HL-60 (cell line): ENCODE data around the gene PTDSS2.

Source experiments
- DNase-seq, 2 experiments: peaks; one replicate each; pipeline ENCODE4 v3.0.0-alpha.2; 2010 to 2020; ENCODE audit warnings: low read depth in 1 of 2, low spot score in 1 of 2
- H3K27ac ChIP-seq: fragments of 250-450 bp; sonication (Bioruptor Pico); replicated peaks from 2 replicates; pipeline ENCODE4 v1.5.1; 2020; ENCODE audit warnings: mild to moderate bottlenecking, moderate library complexity
- H3K27me3 ChIP-seq: fragments of 250-450 bp; sonication (Bioruptor Pico); 2 replicates; pipeline ENCODE4 v1.5.1; 2021; ENCODE audit warnings: mild to moderate bottlenecking, moderate library complexity; ENCODE audit not compliant: insufficient read depth, poor library complexity, severe bottlenecking
- H3K4me3 ChIP-seq: replicated peaks from 2 replicates; pipeline ENCODE4 v1.5.1; 2011; ENCODE audit warnings: mild to moderate bottlenecking, control low read depth, low read length; ENCODE audit not compliant: insufficient read depth
- GABPA ChIP-seq: IDR thresholded peaks from 2 replicates; pipeline ENCODE4 v1.6.1; 2012; ENCODE audit warnings: low read depth
- POLR2AphosphoS5 ChIP-seq: IDR thresholded peaks from 2 replicates; pipeline ENCODE4 v1.6.1; 2012; ENCODE audit warnings: low read depth
- SPI1 ChIP-seq: IDR thresholded peaks from 2 replicates; pipeline ENCODE4 v1.6.1; 2012; ENCODE audit warnings: low read depth, mild to moderate bottlenecking, borderline replicate concordance
- TF ChIP-seq, protein P1 (sequence below): IDR thresholded peaks from one replicate; pipeline ENCODE4 v1.5.1; 2011; ENCODE audit warnings: low read length, control low read depth, inconsistent platforms; ENCODE audit not compliant: insufficient read depth
- TF ChIP-seq, protein P2 (sequence below): IDR thresholded peaks from 2 replicates; pipeline ENCODE4 v1.6.1; 2012; ENCODE audit warnings: low read depth; ENCODE audit not compliant: insufficient replicate concordance

Gene PTDSS2

DNA sequence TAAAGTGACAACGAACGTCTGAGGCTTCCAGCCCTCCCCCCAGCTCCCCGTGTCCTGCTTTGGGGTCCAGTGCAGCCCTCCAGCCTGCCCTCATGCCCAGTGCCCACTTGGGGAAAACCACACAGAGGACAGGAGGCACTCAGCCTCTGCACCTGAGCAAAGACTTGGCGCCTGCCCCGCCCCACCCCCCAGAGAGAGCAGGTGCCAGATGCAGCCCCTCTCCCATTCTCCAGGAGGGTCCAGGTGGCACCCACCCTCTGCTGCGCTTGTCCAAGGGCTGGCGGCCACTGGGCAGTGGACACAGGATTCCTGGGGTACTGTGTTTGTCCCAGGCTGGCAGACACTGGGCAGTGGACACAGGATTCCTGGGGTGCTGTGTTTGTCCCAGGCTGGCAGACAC, 41.3 kb downstream of the PTDSS2 start:
- TF ChIP-seq, protein P1, sequence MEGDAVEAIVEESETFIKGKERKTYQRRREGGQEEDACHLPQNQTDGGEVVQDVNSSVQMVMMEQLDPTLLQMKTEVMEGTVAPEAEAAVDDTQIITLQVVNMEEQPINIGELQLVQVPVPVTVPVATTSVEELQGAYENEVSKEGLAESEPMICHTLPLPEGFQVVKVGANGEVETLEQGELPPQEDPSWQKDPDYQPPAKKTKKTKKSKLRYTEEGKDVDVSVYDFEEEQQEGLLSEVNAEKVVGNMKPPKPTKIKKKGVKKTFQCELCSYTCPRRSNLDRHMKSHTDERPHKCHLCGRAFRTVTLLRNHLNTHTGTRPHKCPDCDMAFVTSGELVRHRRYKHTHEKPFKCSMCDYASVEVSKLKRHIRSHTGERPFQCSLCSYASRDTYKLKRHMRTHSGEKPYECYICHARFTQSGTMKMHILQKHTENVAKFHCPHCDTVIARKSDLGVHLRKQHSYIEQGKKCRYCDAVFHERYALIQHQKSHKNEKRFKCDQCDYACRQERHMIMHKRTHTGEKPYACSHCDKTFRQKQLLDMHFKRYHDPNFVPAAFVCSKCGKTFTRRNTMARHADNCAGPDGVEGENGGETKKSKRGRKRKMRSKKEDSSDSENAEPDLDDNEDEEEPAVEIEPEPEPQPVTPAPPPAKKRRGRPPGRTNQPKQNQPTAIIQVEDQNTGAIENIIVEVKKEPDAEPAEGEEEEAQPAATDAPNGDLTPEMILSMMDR: no peak
- TF ChIP-seq, protein P2, sequence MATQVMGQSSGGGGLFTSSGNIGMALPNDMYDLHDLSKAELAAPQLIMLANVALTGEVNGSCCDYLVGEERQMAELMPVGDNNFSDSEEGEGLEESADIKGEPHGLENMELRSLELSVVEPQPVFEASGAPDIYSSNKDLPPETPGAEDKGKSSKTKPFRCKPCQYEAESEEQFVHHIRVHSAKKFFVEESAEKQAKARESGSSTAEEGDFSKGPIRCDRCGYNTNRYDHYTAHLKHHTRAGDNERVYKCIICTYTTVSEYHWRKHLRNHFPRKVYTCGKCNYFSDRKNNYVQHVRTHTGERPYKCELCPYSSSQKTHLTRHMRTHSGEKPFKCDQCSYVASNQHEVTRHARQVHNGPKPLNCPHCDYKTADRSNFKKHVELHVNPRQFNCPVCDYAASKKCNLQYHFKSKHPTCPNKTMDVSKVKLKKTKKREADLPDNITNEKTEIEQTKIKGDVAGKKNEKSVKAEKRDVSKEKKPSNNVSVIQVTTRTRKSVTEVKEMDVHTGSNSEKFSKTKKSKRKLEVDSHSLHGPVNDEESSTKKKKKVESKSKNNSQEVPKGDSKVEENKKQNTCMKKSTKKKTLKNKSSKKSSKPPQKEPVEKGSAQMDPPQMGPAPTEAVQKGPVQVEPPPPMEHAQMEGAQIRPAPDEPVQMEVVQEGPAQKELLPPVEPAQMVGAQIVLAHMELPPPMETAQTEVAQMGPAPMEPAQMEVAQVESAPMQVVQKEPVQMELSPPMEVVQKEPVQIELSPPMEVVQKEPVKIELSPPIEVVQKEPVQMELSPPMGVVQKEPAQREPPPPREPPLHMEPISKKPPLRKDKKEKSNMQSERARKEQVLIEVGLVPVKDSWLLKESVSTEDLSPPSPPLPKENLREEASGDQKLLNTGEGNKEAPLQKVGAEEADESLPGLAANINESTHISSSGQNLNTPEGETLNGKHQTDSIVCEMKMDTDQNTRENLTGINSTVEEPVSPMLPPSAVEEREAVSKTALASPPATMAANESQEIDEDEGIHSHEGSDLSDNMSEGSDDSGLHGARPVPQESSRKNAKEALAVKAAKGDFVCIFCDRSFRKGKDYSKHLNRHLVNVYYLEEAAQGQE: no peak
- no peak for TF ChIP-seq POLR2AphosphoS5
- no peak for TF ChIP-seq GABPA
- TF ChIP-seq SPI1: no peak
- DNase-seq: no peak
- Histone ChIP-seq H3K4me3 (no peak overlapping the region), H3K27ac (no peak overlapping the region), H3K27me3 (no peaks in the 10 kb centered on the region)

DNA sequence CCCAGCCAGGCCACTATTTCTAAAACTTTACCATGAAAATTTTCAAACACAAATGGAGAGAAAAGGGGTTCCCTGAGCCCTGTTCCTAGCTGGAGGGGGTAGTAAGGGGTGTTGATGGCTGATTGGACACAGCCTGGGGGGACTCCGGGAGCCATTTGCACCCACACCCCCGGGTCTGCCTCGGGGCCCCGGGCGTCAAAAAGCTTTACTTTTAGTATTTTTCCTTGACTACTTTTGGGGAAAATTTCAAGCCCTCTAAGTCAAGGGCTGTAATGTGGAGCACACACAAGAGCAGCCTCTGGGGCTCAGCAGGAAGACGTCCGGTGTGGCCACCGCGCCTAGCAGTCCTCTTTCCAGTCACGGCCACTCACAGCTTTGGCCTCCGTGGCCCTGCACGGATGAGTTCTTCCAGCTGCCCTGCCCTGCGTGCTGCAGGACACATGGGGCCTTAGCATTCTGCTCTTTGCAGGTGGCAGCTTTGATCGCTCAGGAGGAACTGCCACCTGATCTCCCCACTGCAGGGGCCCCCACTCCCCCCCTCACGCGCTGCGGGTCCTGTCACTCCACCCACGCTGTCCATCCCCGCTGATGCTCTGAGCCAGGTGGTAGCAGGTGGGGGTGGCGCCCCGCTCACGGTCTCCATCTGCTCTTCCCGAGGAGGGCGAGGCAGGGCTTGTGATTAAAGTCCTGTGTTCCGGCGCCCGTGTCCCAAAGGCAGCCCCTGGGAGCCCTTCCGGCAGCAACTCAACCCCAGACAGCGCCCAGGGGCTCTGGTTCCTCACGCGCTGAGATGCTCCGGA, 42.5 kb downstream of the PTDSS2 start:
- no peak for DNase-seq
- Histone ChIP-seq H3K27ac (no peak overlapping the region), H3K27me3 (no peaks in the 10 kb centered on the region), H3K4me3 (no peak overlapping the region)
- TF ChIP-seq POLR2AphosphoS5 (peak; percentile 51), GABPA (no peak)
- TF ChIP-seq, protein P2: no peak
- TF ChIP-seq, protein P1: no peak

DNA sequence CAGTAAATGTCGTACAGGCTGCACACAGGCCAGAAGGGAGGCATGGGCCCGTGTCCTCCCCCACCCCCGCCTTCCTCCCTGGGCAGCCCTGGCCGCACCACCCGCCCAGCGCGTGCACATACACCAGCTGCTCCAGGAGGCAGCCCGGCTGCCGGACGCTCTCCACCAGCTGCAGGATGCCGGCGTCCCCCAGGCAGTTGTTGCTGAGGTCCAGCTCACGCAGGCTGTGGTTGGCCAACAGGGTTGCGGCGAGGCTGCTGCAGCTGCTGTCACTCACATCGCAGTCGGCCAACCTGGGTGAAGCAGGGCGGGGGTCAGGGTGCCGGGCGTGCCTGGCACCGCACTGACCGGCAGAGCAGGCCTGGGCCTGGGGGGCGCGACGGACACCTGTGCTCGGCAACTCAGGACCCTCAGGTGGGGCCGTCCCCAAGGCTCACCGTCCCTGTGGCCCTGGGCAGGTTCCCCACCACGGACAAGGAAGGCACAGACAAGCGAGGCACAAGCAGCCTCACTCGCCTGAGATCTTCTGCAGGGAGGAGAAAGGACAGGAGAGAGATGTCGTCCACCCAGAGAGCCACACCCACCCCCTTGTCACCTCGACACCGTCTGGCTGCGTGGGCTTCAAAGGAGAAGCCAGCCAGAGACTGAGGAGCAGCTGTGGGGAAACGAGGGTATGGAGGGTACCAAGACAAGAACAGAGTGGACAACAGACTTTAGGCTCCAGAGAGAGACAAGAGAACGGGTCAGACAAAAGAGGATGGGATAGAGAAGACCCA, 44.9 kb downstream of the PTDSS2 start:
- no peak overlapping the region for H3K27ac ChIP-seq

More for the DNA sequence above, 44.9 kb downstream of the PTDSS2 start:
- Histone ChIP-seq H3K27me3 (no peaks in the 10 kb centered on the region), H3K4me3 (no peak overlapping the region)
- no peak for DNase-seq
- TF ChIP-seq POLR2AphosphoS5: no peak; the same call in none of the 2 replicates
- TF ChIP-seq SPI1: no peak
- TF ChIP-seq, protein P1: no peak
- no peak for TF ChIP-seq GABPA
- TF ChIP-seq, protein P2: no peak
